HCT116 (cell line): ENCODE results near the gene PPP1R14C. TPM values are rescaled to one million over a fixed set of nuclear protein-coding genes. Genes with fewer than 3 reads are reported as not detected.

Experiments
- ATAC-seq: fragments of 200-7000 bp; cut with Tn5 transposase; 2 replicates; pipeline ENCODE4 v1.9.1; 2020; ENCODE audit warnings: mild to moderate bottlenecking, moderate library complexity
- BruUV-seq: library from RNA; stranded (reverse); fragments of 400-500 nt; replicated peaks from 2 replicates; lab custom pipeline; 2021; lab: Mats Ljungman, UMichigan
- CTCF ChIA-PET: fragments of 300-600 bp; sonication (Branson Sonifier 250); formaldehyde crosslinking; loops from one replicate; lab custom pipeline; 2021; ENCODE audit warnings: antibody characterized with exemption; lab: Charles Lee
- POLR2A ChIA-PET: fragments of 300-600, 350-600 bp; sonication (Branson Sonifier 250); formaldehyde crosslinking; loops from one replicate; lab custom pipeline; 2021; ENCODE audit warnings: antibody characterized with exemption; lab: Charles Lee
- RAD21 ChIA-PET, 2 experiments: fragments of 300-600 bp; sonication (Branson Sonifier 250); formaldehyde crosslinking; loops; one replicate each; lab custom pipeline; 2023; ENCODE audit warnings: low total read pairs in 2 of 2; ENCODE audit not compliant: uncharacterized antibody in 2 of 2, unreplicated experiment in 2 of 2, low non-redundant PET in 1 of 2; lab: Charles Lee
- DNase-seq: peaks from one replicate; pipeline ENCODE4 v3.0.0-alpha.2; 2010; ENCODE audit warnings: low read depth, low spot score
- H2AFZ ChIP-seq: fragments of 200-600 bp; shearing (Covaris generic), sonication (generic); 2 replicates; pipeline ENCODE4 v1.6.1; 2017; ENCODE audit warnings: low read depth, mixed run types, mixed read lengths, antibody characterized with exemption, low read length; ENCODE audit not compliant: poor library complexity, severe bottlenecking
- H3K27ac ChIP-seq: 2 replicates; pipeline ENCODE4 v1.5.1; 2012; ENCODE audit warnings: low read depth, low read length
- H3K27me3 ChIP-seq: fragments of 200-600 bp; sonication (generic); 2 replicates; pipeline ENCODE4 v1.6.1; 2016; ENCODE audit warnings: mixed run types, low read length, mixed read lengths; ENCODE audit not compliant: insufficient read depth
- H3K36me3 ChIP-seq, 2 experiments: fragments of 200-500 bp in 1 of 2; fragments of 200-600 bp in 1 of 2; sonication (Bioruptor generic) in 1 of 2; sonication (generic) in 1 of 2; 2 replicates each; pipeline versions ENCODE4 v1.5.1 to v1.6.1; 2014 to 2016; ENCODE audit warnings: low read length in 2 of 2, inconsistent platforms in 1 of 2, mixed read lengths in 1 of 2, mixed run types in 1 of 2; ENCODE audit not compliant: insufficient read depth in 2 of 2, control insufficient read depth in 1 of 2
- H3K4me1 ChIP-seq, 2 experiments: fragments of 200-600 bp in 1 of 2; sonication (generic) in 1 of 2; 2 replicates each; pipeline versions ENCODE4 v1.5.1 to v1.6.1; 2012 to 2017; ENCODE audit warnings: low read length in 2 of 2, inconsistent platforms in 1 of 2, mild to moderate bottlenecking in 1 of 2, mixed read lengths in 1 of 2, mixed run types in 1 of 2, moderate library complexity in 1 of 2; ENCODE audit not compliant: insufficient read depth in 2 of 2, control insufficient read depth in 1 of 2
- H3K4me2 ChIP-seq: fragments of 200-600 bp; sonication (generic); 2 replicates; pipeline ENCODE4 v1.6.1; 2017; ENCODE audit warnings: mixed run types, low read length, mixed read lengths
- H3K4me3 ChIP-seq, 2 experiments: fragments of 200-600 bp in 1 of 2; sonication (generic) in 1 of 2; replicated peaks in 1 of 2; 2 replicates each; pipeline ENCODE4 v1.5.1; 2011 to 2016; ENCODE audit warnings: low read length in 2 of 2, control low read depth in 1 of 2, low read depth in 1 of 2, mild to moderate bottlenecking in 1 of 2, mixed read lengths in 1 of 2, mixed run types in 1 of 2
- H3K79me2 ChIP-seq: fragments of 200-600 bp; sonication (generic); 2 replicates; pipeline ENCODE4 v1.6.1; 2017; ENCODE audit warnings: mild to moderate bottlenecking, mixed run types, low read length, moderate library complexity, mixed read lengths; ENCODE audit not compliant: insufficient read depth
- H3K9ac ChIP-seq: fragments of 200-600 bp; sonication (generic); 2 replicates; pipeline ENCODE4 v1.6.1; 2016; ENCODE audit warnings: low read length, mixed read lengths
- H3K9me2 ChIP-seq: fragments of 200-600 bp; sonication (generic), shearing (Covaris generic); 2 replicates; pipeline ENCODE4 v1.6.1; 2017; ENCODE audit warnings: mixed run types, mild to moderate bottlenecking, moderate library complexity; ENCODE audit not compliant: insufficient read depth
- H3K9me3 ChIP-seq, 2 experiments: fragments of 200-500 bp in 1 of 2; fragments of 200-600 bp in 1 of 2; sonication (Bioruptor generic) in 1 of 2; sonication (generic) in 1 of 2; 2 replicates each; pipeline ENCODE4 v1.6.1; 2014 to 2017; ENCODE audit warnings: low read length in 2 of 2, mixed read lengths in 2 of 2, inconsistent platforms in 1 of 2, low read depth in 1 of 2, mild to moderate bottlenecking in 1 of 2, mixed run types in 1 of 2, moderate library complexity in 1 of 2; ENCODE audit not compliant: control insufficient read depth in 1 of 2, insufficient read depth in 1 of 2
- H4K20me1 ChIP-seq: fragments of 200-600 bp; sonication (generic), shearing (Covaris generic); 2 replicates; pipeline ENCODE4 v1.6.1; 2017; ENCODE audit warnings: mixed run types, mild to moderate bottlenecking, moderate library complexity; ENCODE audit not compliant: insufficient read depth
- CBX3 ChIP-seq: IDR thresholded peaks from 2 replicates; pipeline ENCODE4 v1.6.1; 2012; ENCODE audit warnings: low read depth
- ELF1 ChIP-seq: IDR thresholded peaks from 2 replicates; pipeline ENCODE4 v1.6.1; 2012; ENCODE audit warnings: low read depth, borderline replicate concordance
- EZH2 ChIP-seq: fragments of 200-600 bp; sonication (generic); IDR thresholded peaks from 2 replicates; pipeline ENCODE4 v1.6.1; 2017; ENCODE audit warnings: antibody characterized with exemption, mixed run types
- EZH2phosphoT487 ChIP-seq: fragments of 200-600 bp; IDR thresholded peaks from 2 replicates; pipeline ENCODE4 v1.6.1; 2018; ENCODE audit warnings: antibody characterized with exemption, borderline replicate concordance
- JUND ChIP-seq: IDR thresholded peaks from 2 replicates; pipeline ENCODE4 v1.6.1; 2012
- POLR2A ChIP-seq: IDR thresholded peaks from 2 replicates; pipeline ENCODE4 v1.7.0; 2011; ENCODE audit warnings: borderline replicate concordance; ENCODE audit not compliant: insufficient read depth, insufficient read length; ENCODE audit errors: extremely low read depth
- POLR2AphosphoS5 ChIP-seq: IDR thresholded peaks from 2 replicates; pipeline ENCODE4 v1.6.1; 2011; ENCODE audit warnings: mild to moderate bottlenecking, low read depth, low read length, moderate library complexity
- RAD21 ChIP-seq: IDR thresholded peaks from 2 replicates; pipeline ENCODE4 v1.6.1; 2012; ENCODE audit warnings: low read depth, mild to moderate bottlenecking
- SIN3A ChIP-seq: IDR thresholded peaks from 2 replicates; pipeline ENCODE4 v1.6.1; 2012; ENCODE audit warnings: low read depth
- SP1 ChIP-seq: IDR thresholded peaks from 2 replicates; pipeline ENCODE4 v1.6.1; 2012; ENCODE audit warnings: low read depth
- YY1 ChIP-seq: IDR thresholded peaks from 2 replicates; pipeline ENCODE4 v1.6.1; 2011; ENCODE audit warnings: low read length, low read depth, moderate library complexity, mild to moderate bottlenecking; ENCODE audit not compliant: insufficient replicate concordance; ENCODE audit errors: extremely low read depth
- ZFX ChIP-seq: fragments of 450-650 bp; IDR thresholded peaks from 2 replicates; pipeline ENCODE4 v1.6.1; 2017
- intact Hi-C: fragments of 100-400 bp; cut with micrococcal nuclease; formaldehyde crosslinking; loops from 2 replicates; pipeline ENCODE4 v1.10.0; 2022
- total RNA-seq: library from RNA; stranded (reverse); gene quantifications from one replicate; pipeline ENCODE4 v1.2.1, GENCODE V29; 2021; ENCODE audit not compliant: unreplicated experiment
- TF ChIP-seq, protein P1 (sequence below), 3 experiments: fragments of 200-600 bp in 1 of 3; sonication (generic) in 1 of 3; IDR thresholded peaks in 2 of 3; conservative IDR thresholded peaks in 1 of 3; 2 replicates each; pipeline ENCODE4 v1.5.1; 2012 to 2017; ENCODE audit warnings: low read depth in 2 of 3, low read length in 2 of 3, antibody characterized with exemption in 1 of 3, borderline replicate concordance in 1 of 3, control low read depth in 1 of 3, mild to moderate bottlenecking in 1 of 3, mixed read lengths in 1 of 3, mixed run types in 1 of 3, moderate library complexity in 1 of 3; ENCODE audit not compliant: insufficient read depth in 1 of 3
- TF ChIP-seq, protein P2 (sequence below): IDR thresholded peaks from 2 replicates; pipeline ENCODE4 v1.6.1; 2012
- TF ChIP-seq, protein P3 (sequence below): IDR thresholded peaks from 2 replicates; pipeline ENCODE4 v1.6.1; 2011; ENCODE audit warnings: mild to moderate bottlenecking, low read length, moderate library complexity; ENCODE audit not compliant: insufficient replicate concordance; ENCODE audit errors: extremely low read depth
- TF ChIP-seq, protein P4 (sequence below): IDR thresholded peaks from 2 replicates; pipeline ENCODE4 v1.6.1; 2012
- TF ChIP-seq, protein P5 (sequence below): IDR thresholded peaks from 2 replicates; pipeline ENCODE4 v1.6.1; 2012; ENCODE audit warnings: low read depth

PPP1R14C gene
- total RNA-seq, 1 experiment from 2014 or later = 7.8 TPM

DNA sequence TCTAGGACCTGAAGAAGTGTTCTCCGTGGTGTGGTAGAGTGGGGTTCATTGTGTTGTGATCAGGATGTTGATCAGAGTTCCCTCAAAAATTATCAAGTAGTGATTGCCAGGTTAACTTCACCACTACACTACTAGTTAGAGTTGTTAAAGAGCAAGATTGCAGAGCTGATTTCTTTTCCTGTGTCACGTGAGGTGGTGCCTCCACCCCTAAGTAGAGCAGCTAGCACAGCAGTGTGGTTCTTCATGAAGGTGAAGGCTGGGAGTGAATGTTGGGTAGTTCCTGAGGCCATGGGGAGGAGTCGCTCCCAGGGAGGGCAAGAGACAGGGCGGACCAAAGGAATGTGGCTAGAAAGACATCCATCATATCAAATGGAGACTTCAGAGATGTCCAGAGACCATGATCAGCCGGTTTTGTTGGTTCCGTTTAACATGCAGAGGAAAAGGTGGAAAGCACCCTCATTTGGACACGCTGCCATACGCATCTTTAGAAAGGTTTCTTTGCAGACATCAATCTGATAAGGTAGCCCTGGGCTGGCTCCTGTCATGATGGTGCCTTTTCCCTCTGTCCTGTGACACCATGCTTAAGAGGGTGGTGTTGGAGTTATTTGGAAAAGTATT is 146.7 kb downstream of the PPP1R14C start:
- intact Hi-C loops = no loop called here
- Histone ChIP-seq H3K27ac (no peak overlapping the region), H3K4me2 (no peak overlapping the region), H3K4me3 (no peak overlapping the region)
- TF ChIP-seq, protein P1, sequence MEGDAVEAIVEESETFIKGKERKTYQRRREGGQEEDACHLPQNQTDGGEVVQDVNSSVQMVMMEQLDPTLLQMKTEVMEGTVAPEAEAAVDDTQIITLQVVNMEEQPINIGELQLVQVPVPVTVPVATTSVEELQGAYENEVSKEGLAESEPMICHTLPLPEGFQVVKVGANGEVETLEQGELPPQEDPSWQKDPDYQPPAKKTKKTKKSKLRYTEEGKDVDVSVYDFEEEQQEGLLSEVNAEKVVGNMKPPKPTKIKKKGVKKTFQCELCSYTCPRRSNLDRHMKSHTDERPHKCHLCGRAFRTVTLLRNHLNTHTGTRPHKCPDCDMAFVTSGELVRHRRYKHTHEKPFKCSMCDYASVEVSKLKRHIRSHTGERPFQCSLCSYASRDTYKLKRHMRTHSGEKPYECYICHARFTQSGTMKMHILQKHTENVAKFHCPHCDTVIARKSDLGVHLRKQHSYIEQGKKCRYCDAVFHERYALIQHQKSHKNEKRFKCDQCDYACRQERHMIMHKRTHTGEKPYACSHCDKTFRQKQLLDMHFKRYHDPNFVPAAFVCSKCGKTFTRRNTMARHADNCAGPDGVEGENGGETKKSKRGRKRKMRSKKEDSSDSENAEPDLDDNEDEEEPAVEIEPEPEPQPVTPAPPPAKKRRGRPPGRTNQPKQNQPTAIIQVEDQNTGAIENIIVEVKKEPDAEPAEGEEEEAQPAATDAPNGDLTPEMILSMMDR (IDR thresholded peaks at IDR 0.05 in 2 of 3, conservative IDR thresholded peaks at IDR 0.05 in 1 of 3; ENCODE audit: borderline replicate concordance in 1 of 3, insufficient read depth in 1 of 3, low read depth in 2 of 3, low read length in 2 of 3) = no peak
- TF ChIP-seq YY1 (no peak), ZFX (no peak), RAD21 (no peak), SIN3A (no peak), JUND (no peak), CBX3 (no peak), POLR2AphosphoS5 (no peak), EZH2 (no peak), EZH2phosphoT487 (no peak), ELF1 (no peak), POLR2A (no peak), SP1 (no peak)
- TF ChIP-seq, protein P2, sequence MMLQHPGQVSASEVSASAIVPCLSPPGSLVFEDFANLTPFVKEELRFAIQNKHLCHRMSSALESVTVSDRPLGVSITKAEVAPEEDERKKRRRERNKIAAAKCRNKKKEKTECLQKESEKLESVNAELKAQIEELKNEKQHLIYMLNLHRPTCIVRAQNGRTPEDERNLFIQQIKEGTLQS = no peak
- TF ChIP-seq, protein P3, sequence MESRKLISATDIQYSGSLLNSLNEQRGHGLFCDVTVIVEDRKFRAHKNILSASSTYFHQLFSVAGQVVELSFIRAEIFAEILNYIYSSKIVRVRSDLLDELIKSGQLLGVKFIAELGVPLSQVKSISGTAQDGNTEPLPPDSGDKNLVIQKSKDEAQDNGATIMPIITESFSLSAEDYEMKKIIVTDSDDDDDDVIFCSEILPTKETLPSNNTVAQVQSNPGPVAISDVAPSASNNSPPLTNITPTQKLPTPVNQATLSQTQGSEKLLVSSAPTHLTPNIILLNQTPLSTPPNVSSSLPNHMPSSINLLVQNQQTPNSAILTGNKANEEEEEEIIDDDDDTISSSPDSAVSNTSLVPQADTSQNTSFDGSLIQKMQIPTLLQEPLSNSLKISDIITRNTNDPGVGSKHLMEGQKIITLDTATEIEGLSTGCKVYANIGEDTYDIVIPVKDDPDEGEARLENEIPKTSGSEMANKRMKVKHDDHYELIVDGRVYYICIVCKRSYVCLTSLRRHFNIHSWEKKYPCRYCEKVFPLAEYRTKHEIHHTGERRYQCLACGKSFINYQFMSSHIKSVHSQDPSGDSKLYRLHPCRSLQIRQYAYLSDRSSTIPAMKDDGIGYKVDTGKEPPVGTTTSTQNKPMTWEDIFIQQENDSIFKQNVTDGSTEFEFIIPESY = no peak
- TF ChIP-seq, protein P4, sequence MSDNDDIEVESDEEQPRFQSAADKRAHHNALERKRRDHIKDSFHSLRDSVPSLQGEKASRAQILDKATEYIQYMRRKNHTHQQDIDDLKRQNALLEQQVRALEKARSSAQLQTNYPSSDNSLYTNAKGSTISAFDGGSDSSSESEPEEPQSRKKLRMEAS = no peak
- TF ChIP-seq, protein P5, sequence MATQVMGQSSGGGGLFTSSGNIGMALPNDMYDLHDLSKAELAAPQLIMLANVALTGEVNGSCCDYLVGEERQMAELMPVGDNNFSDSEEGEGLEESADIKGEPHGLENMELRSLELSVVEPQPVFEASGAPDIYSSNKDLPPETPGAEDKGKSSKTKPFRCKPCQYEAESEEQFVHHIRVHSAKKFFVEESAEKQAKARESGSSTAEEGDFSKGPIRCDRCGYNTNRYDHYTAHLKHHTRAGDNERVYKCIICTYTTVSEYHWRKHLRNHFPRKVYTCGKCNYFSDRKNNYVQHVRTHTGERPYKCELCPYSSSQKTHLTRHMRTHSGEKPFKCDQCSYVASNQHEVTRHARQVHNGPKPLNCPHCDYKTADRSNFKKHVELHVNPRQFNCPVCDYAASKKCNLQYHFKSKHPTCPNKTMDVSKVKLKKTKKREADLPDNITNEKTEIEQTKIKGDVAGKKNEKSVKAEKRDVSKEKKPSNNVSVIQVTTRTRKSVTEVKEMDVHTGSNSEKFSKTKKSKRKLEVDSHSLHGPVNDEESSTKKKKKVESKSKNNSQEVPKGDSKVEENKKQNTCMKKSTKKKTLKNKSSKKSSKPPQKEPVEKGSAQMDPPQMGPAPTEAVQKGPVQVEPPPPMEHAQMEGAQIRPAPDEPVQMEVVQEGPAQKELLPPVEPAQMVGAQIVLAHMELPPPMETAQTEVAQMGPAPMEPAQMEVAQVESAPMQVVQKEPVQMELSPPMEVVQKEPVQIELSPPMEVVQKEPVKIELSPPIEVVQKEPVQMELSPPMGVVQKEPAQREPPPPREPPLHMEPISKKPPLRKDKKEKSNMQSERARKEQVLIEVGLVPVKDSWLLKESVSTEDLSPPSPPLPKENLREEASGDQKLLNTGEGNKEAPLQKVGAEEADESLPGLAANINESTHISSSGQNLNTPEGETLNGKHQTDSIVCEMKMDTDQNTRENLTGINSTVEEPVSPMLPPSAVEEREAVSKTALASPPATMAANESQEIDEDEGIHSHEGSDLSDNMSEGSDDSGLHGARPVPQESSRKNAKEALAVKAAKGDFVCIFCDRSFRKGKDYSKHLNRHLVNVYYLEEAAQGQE = no peak
- TF ChIP-seq, all 23 proteins: peak for 0
- Histone ChIP-seq H3K27me3 (no peaks in the 10 kb centered on the region), H3K79me2 (no peaks in the 10 kb centered on the region), H3K9me3 (no peaks in the 10 kb centered on the region), H4K20me1 (no peaks in the 10 kb centered on the region), H2AFZ (no peak overlapping the region), H3K9ac (no peak overlapping the region), H3K4me1 (peaks cover 0 to 21% of the 10 kb centered on the region in 2 experiments; a peak in 2 of 4 replicates), H3K36me3 (no peaks in the 10 kb centered on the region), H3K9me2 (no peaks in the 10 kb centered on the region)
- ATAC-seq = no peak
- CTCF ChIA-PET = no interaction called here
- POLR2A ChIA-PET = no interaction called here
- RAD21 ChIA-PET = no interaction called here
- no TSS peak for BruUV-seq
- no peak for DNase-seq
